ENCODE data around the gene TOGARAM1. TPM values are rescaled to one million over a fixed set of nuclear protein-coding genes. Genes with fewer than 3 reads are reported as not detected.

Gene TOGARAM1
- polyA plus RNA-seq, 1 of the 3 experiments (the other 2 are of a cell fraction) = 2.1 TPM

DNA sequence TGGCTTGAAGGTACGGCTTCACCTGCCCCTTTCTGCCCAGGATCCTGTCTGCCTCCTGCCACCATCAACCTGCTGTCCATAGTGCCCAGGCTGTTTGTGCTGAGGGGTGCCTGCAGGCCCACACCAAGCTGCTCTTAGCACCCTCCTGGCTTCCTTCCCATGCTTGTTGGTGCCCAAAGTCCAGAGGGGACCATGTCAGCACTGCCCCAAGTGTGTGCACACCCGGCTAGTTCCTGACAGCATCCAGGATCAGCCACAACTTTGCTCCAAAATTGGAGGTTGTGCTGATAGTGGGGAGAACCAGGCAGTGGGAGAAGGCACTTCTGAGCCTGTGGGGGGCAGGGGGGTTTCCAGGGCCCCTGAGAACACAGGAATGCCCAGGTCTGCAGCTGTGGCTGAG is 77.4 kb downstream of the TOGARAM1 start (continued):
- TF ChIP-seq TCF12 (IDR thresholded peaks at IDR 0.05) (no peak), POLR2AphosphoS5 (IDR thresholded peaks at IDR 0.05; ENCODE audit: low read depth, low read length) (no peak), MXI1 (IDR thresholded peaks at IDR 0.05; ENCODE audit: low read depth, low read length) (no peak), RCOR1 (IDR thresholded peaks at IDR 0.05; ENCODE audit: low read length) (no peak), NFIC (IDR thresholded peaks at IDR 0.05; ENCODE audit: borderline replicate concordance) (no peak), ELF1 (IDR thresholded peaks at IDR 0.05) (no peak)
- TF ChIP-seq, protein P1, sequence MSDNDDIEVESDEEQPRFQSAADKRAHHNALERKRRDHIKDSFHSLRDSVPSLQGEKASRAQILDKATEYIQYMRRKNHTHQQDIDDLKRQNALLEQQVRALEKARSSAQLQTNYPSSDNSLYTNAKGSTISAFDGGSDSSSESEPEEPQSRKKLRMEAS (IDR thresholded peaks at IDR 0.05; ENCODE audit: low read depth) = no peak

- 95% methylated on average over 5 of the region's 5 CpGs for WGBS (ENCODE audit: low lambda C conversion rate)
- no peaks in the 10 kb centered on the region for H4K20me1 ChIP-seq (ENCODE audit: insufficient read depth)
- H3K9me2 ChIP-seq = no peaks in the 10 kb centered on the region
- no peak overlapping the region for H3K9ac ChIP-seq
- no peak overlapping the region for H2AFZ ChIP-seq (ENCODE audit: low read depth)
- H3K4me3 ChIP-seq (ENCODE audit: low read depth in 2 of 2, low read length in 1 of 2) = no peak overlapping the region
- CTCF ChIA-PET = no interaction called here
- no peaks in the 10 kb centered on the region for H3K79me2 ChIP-seq (ENCODE audit: insufficient read depth)
- H3K27ac ChIP-seq (ENCODE audit: low read depth in 2 of 2, low read length in 1 of 2) = no peak overlapping the region
- TF ChIP-seq IRF3 (IDR thresholded peaks at IDR 0.05; ENCODE audit: low read depth, low read length) (no peak), TEAD4 (IDR thresholded peaks at IDR 0.05; ENCODE audit: borderline replicate concordance, insufficient read depth) (no peak), MEF2A (IDR thresholded peaks at IDR 0.05; ENCODE audit: borderline replicate concordance, low read depth) (no peak), SMC3 (IDR thresholded peaks at IDR 0.05; ENCODE audit: low read depth, low read length) (no peak), NFIC (IDR thresholded peaks at IDR 0.05; ENCODE audit: borderline replicate concordance) (no peak), SIN3A (IDR thresholded peaks at IDR 0.05; ENCODE audit: borderline replicate concordance, low read depth, low read length) (no peak), USF1 (IDR thresholded peaks at IDR 0.05; ENCODE audit: borderline replicate concordance, low read depth) (no peak)
- TF ChIP-seq, protein P2, sequence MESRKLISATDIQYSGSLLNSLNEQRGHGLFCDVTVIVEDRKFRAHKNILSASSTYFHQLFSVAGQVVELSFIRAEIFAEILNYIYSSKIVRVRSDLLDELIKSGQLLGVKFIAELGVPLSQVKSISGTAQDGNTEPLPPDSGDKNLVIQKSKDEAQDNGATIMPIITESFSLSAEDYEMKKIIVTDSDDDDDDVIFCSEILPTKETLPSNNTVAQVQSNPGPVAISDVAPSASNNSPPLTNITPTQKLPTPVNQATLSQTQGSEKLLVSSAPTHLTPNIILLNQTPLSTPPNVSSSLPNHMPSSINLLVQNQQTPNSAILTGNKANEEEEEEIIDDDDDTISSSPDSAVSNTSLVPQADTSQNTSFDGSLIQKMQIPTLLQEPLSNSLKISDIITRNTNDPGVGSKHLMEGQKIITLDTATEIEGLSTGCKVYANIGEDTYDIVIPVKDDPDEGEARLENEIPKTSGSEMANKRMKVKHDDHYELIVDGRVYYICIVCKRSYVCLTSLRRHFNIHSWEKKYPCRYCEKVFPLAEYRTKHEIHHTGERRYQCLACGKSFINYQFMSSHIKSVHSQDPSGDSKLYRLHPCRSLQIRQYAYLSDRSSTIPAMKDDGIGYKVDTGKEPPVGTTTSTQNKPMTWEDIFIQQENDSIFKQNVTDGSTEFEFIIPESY (IDR thresholded peaks at IDR 0.05; ENCODE audit: borderline replicate concordance, low read depth) = no peak
- H3K9me3 ChIP-seq = no peaks in the 10 kb centered on the region
- POLR2A ChIA-PET = no interaction called here
- no peak overlapping the region for H3K4me2 ChIP-seq
- no peak for DNase-seq
- no peaks in the 10 kb centered on the region for H3K4me1 ChIP-seq (ENCODE audit: control insufficient read depth in 1 of 2, insufficient read depth in 2 of 2, low read depth in 1 of 2, low read length in 1 of 2)
- H3K36me3 ChIP-seq (replicated peaks in 1 of 2; ENCODE audit: control insufficient read depth in 1 of 2, insufficient read depth in 2 of 2, low read length in 1 of 2) = peaks cover 4% of the 10 kb centered on the region in 2 experiments
- no peaks in the 10 kb centered on the region for H3K27me3 ChIP-seq (ENCODE audit: insufficient read depth)
- no peaks in the 10 kb centered on the region for H3F3A ChIP-seq (replicated peaks; ENCODE audit: insufficient read depth)
Measured at GRCh38 chr14:45041641-45042040, 79.7 kb downstream of the TOGARAM1 start.
